Epithelial cell of prostate (primary cell): ENCODE data around the gene PLEKHO2.

Experiments used
- DNase-seq: peaks from one replicate; pipeline ENCODE4 v3.0.0-alpha.2; 2011; ENCODE audit warnings: low read depth, low spot score
- H3K27ac ChIP-seq: fragments of 450-650 bp; 2 replicates; pipeline ENCODE4 v1.5.1; 2017; ENCODE audit warnings: mild to moderate bottlenecking

PLEKHO2 gene

DNA sequence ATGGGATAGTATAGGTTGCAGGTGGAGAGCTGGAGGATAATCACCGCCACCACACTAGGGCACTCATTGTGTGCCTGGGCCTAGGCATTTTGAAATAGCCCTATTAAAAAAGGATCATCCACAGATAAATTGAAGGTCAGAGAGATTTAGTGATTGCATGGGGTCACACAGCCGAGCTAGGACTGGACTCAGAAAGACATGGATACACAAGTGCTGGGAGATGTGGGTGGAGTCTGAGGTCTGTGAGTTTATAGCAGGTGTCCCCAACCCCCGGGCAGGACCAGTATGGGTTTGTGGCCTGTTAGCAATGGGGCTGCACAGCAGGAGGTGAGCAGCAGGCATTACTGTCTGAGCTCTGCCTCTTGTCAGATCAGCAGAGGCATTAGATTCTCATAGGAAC is 64.7 kb downstream of the PLEKHO2 start:
- H3K27ac ChIP-seq, result no peak overlapping the region
- no peak for DNase-seq

DNA sequence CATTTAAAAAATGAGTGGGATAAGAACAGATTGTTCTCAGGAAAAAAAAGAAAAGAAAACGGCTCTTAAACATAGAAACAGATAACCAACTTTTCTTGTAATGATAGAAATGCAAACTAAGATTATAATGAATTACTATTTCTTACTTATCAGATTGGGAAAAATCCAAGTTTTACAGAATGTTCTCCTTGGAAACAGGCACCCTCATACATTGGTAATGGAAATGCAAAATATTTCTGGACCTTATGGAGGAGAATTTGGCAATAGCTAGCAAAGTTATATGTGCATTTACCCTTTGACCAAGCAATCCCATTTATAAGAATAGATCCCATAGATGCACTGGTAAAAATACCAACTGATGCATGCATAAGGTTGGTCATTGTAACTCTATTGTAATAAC is 66.3 kb downstream of the PLEKHO2 start:
- no peak for DNase-seq
- H3K27ac ChIP-seq, result no peak overlapping the region

DNA sequence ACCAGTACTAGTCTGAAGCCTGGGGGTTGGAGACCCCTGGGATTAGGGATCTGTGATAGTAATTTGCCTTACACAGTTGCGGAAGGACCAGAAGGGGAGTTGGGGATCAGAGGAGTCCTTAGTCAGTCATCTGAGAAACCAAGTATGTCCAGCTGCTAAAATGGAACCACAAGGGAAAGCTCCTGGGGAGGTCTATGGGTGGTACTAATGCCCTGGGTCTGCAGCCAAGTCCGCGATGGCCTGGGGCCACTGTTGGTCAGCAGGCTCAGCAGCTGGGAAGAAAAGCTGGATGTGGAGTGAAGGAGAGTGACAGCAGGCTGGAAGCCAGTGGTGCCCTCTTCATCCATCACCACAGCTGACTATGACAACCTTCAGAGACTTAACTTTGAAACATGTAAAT is 67.8 kb downstream of the PLEKHO2 start:
- DNase-seq, result no peak
- H3K27ac ChIP-seq, result no peak overlapping the region

DNA sequence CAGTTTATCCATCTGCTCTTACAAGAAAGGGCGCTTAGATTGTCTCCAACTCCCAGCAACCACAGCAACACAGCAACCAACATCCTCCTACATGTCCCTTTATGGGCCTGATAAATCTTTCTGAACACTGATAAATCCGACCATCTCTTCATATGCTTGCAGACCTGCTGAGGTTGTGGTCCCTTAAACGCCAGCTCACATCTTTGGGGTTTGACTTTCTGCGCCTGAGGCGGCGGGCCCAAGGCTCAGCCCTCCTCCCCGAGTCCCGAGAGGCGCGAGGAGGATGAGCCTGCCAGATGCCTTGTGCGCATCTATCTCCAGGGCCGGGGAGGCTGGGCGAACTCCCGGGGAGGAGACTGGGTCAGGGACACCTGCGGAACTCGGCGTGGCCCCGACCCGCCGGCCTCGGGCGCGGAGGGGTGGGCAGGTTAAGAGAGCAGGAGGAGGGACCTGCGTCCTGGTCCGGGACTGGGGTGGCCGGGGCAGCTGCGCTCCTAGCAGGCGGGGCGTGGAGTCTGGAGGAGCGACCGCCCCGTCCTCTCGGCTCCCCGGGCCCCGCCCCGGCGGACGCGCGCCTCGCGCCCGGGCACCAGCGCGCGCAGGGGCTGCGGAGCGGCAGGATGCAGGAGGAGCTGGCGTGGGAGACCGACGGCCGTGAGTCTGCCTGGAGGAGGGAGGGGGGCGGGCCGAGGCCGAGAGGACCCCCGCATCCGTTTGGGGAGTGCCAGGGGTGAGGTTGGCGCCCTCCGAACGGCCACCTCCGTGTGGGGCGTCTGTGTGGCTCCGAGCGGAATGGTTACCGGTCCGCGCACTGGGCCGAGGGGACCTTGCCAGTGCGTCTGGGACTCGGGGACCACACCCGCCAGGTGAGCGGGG is 69.8 kb downstream of the PLEKHO2 start, which contains the start of gene ANKDD1A:
Gene ANKDD1A (plus strand): TSS at position 592 of the 876 bp plus-strand sequence. CDS start 29 bp downstream, at position 621.
- DNase-seq, result no peak
- no peak within 1 kb of the TSS for H3K27ac ChIP-seq

DNA sequence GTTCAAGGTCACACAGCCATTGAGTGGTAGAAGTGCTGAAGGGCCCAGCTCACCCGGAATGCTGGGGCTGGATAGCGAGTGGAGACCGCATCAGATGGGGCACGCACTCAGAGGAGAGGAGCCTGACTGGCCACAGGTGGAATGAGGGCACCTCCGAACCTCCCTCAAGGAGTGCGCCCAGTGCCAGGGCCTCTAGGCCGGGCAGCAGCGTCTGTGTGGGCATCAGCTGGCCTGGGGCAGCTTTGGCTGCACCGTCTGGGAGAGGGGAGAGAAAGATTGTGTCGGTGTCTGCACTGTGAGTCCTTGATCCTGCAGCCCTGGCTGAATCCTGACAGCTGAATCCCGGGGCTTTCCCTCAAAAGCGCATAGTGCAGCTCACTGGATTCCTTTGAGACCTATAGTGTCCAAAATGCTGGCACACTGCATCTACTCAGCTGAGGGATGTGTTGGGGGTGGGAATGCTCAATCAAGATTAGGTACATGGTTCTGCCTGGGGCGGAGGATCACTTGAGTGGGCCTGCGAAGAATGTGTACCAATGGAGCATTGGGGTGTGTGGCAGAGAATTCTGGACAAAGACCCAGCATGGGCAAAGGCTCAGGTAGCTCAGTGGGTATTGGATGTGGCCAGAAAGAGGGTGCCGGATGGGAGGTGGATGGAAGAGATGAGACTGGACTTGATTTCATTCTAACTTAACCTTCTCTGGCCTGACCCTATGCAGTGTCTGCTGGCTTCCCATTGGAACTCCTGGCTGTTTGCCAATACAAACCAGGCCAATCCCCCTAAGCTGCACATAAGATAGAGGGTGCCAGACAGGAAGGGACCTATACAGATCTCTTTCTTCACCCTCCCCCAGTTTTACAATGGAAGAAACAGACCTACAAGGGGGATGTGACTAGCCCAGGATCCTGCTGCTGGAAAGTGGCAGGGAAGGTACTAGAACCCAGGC is 70.9 kb downstream of the PLEKHO2 start:
- DNase-seq, result no peak
- no peak overlapping the region for H3K27ac ChIP-seq

DNA sequence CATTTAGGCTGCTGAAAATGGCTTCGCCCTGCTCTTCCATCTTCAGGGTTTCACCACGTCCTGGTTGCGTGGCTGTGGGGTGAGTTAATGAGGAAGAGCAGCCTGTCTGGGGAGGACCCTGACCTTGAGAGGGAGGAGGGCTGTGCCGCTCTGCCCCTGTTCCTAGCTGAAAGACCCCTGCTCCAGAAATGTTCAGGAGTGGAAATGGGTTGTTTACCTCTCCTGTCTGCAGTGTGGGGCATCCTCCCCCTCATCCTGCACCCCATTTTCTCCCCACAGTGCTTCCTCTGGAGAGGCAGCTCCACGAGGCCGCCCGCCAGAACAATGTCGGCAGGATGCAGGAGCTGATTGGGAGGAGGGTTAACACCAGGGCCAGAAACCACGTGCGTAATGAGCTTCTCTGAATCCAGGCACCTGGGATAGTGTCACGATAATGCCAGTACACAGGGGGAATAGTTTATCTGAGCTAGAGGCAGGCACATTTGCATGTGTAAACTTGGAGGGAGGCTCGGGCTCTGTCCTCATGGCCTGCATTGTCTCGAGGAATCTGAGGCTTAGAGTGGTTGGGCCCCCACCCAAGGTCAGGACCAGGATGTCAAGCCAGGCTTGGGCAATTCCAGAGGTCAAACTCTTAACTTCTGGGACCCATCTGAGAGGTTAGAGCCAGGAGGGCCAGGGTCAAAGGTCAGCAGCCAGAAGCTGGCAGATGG is 74.0 kb downstream of the PLEKHO2 start:
- H3K27ac ChIP-seq, result no peak overlapping the region
- no peak for DNase-seq

DNA sequence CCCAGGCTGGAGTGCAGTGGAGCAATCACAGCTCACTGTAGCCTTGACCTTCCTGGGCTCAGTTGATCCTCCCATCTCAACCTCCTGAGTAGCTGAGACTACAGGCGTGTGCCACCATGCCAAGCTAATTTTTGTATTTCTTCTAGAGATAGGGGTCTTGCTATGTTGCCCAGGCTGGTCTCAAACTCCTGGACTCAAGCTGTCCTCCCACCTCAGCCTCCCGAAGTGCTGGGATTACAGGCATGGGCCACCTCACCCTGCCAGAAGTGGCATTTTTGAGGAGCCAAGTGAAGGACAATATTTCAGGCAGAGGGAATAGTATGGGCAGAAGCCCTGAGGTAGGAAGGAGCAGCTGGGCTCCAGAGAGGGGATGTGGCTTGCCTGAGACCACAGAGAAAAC is 74.7 kb downstream of the PLEKHO2 start:
- DNase-seq, result no peak
- H3K27ac ChIP-seq, result no peak overlapping the region

DNA sequence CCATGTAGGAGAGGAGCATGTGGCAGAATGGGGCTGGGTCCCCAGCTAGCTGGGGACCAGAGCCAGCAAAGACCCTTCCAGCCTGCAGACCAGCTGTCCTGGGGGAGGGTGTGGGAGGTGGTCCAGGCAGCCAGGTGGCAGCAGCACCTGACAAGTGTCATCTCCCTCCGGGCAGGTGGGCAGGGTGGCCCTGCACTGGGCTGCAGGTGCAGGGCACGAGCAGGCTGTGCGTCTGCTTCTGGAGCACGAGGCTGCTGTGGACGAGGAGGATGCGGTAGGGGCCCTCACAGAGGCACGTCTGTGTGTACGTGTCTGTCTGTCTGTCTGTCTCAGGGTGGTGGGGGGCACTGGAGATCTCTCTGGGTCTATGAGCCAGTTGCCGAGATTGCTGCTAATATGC is 75.5 kb downstream of the PLEKHO2 start:
- DNase-seq, result no peak
- H3K27ac ChIP-seq, result no peak overlapping the region
